ENCODE results near the gene CEP126. TPM values are rescaled to one million over a fixed set of nuclear protein-coding genes. Genes with fewer than 3 reads are reported as not detected.

CEP126 gene
- total and polyA plus RNA-seq, 2 donors, result 3.2 to 8.2 TPM

GRCh38 chr11:102007567-102008437 lies 93.0 kb downstream of the CEP126 start:
- 27% methylated on average over 4 of the region's 4 CpGs for WGBS
- H3K4me3 ChIP-seq (ENCODE audit: low read depth, low read length), result no peak overlapping the region
- H3K4me1 ChIP-seq (ENCODE audit: insufficient read depth), result no peaks in the 10 kb centered on the region
- no peaks in the 10 kb centered on the region for H3K36me3 ChIP-seq (ENCODE audit: insufficient read depth)
- DNase-seq (ENCODE audit: extremely low spot score), result peak; percentile 46
- H3K27ac ChIP-seq (ENCODE audit: low read depth), result peak overlapping the region; percentile 38

DNA sequence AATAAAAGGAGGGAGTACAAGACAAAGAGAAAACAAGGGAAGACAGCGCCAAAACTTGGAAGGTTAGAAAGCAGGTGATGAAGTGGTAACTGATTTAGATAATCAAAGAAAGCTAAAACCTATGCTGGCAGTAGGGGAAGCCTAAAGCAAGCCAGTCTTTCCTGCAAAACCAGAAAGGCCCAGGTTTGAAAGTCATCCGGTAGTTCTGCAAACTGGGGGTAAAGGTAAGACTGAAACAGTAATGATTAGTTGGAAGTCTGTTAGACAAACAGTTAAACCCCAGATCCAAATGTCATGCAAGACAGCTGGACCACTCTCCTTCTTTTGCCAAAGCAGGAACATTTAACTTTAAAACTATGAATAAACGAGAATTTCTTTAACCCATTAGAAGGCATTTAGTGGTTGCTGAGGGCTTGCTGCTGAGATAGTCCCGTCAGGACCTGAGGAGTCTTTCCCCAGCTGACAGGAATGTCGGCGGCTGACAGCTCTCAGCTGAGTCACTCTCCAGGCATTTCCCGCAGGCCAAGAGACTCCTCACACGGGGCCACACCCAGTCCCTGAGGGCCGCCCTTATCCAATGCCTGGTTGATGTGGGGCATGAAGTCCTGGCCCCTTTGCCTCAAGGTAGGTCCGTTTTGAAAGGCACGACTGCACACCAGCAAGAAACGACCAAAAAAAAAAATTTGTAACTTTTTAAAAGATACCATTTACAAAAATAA lies 96.1 kb downstream of the CEP126 start:
- Histone ChIP-seq H3K4me1 (ENCODE audit: insufficient read depth) (no peaks in the 10 kb centered on the region), H3K27ac (ENCODE audit: low read depth) (no peak overlapping the region), H3K36me3 (ENCODE audit: insufficient read depth) (no peaks in the 10 kb centered on the region), H3K4me3 (ENCODE audit: low read depth, low read length) (no peak overlapping the region)
- DNase-seq (ENCODE audit: extremely low spot score), result peak; percentile 41
- WGBS, result 32% methylated on average over 12 of the region's 12 CpGs

GRCh38 chr11:102012946-102013345 lies 98.1 kb downstream of the CEP126 start:
- no peaks in the 10 kb centered on the region for H3K36me3 ChIP-seq (ENCODE audit: insufficient read depth)
- 62% methylated on average over 3 of the region's 3 CpGs for WGBS
- H3K4me3 ChIP-seq (ENCODE audit: low read depth, low read length), result no peak overlapping the region
- no peak for DNase-seq (ENCODE audit: extremely low spot score)
- no peak overlapping the region for H3K27ac ChIP-seq (ENCODE audit: low read depth)
- H3K4me1 ChIP-seq (ENCODE audit: insufficient read depth), result no peaks in the 10 kb centered on the region

DNA sequence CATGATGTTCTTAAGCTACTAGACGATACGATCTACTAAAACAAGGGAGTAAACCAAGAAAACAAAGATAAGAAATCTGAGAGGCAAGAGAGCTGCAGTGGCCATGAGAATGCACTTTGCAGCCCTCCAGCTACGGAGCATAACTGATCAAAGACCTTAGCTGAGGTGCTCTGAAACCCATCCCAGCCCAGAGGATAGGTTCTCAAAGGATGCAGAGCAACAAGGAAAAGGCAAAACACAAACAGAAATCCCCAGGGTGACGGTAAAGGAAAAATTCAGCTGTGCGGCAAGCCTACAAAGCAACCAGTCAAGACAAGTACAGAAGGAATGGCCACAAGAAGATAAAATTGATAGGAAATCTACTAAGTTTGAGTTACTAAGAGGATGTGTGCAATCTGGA lies 99.9 kb downstream of the CEP126 start:
- no peak for DNase-seq (ENCODE audit: extremely low spot score)
- H3K36me3 ChIP-seq (ENCODE audit: insufficient read depth), result no peaks in the 10 kb centered on the region
- H3K4me3 ChIP-seq (ENCODE audit: low read depth, low read length), result no peak overlapping the region
- WGBS, result 86% methylated on average over 5 of the region's 5 CpGs
- H3K4me1 ChIP-seq (ENCODE audit: insufficient read depth), result no peaks in the 10 kb centered on the region
- no peak overlapping the region for H3K27ac ChIP-seq (ENCODE audit: low read depth)

DNA sequence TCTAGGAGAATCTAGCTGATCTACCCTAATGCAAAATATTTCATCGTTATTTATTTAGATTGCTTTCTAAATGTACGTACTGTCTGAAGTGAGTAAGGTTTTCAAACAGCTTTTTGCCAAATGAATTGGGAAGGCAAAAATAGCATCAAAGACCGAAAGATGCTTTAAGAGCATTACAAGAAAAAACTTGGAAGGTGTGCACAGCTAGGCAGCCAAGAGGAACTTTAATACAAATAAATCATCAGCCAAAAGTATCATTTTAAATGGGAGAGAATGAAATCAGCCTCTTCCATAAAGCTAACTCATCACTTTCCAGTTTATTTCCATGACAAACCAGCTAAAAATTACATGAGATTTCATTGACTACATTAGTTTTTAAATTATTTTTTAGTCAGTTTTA lies 102.2 kb downstream of the CEP126 start:
- H3K36me3 ChIP-seq (ENCODE audit: insufficient read depth), result no peaks in the 10 kb centered on the region
- H3K27ac ChIP-seq (ENCODE audit: low read depth), result no peak overlapping the region
- no peaks in the 10 kb centered on the region for H3K4me1 ChIP-seq (ENCODE audit: insufficient read depth)
- no peak for DNase-seq (ENCODE audit: extremely low spot score)
- no peak overlapping the region for H3K4me3 ChIP-seq (ENCODE audit: low read depth, low read length)
- WGBS, result 26% methylated on average over 3 of the region's 3 CpGs

GRCh38 chr11:102026217-102026616 lies 111.4 kb downstream of the CEP126 start:
- Histone ChIP-seq H3K27ac (ENCODE audit: low read depth) (no peak overlapping the region), H3K36me3 (ENCODE audit: insufficient read depth) (no peaks in the 10 kb centered on the region), H3K4me1 (ENCODE audit: insufficient read depth) (no peaks in the 10 kb centered on the region), H3K4me3 (ENCODE audit: low read depth, low read length) (no peak overlapping the region)
- 56% methylated on average over 4 of the region's 4 CpGs for WGBS
- no peak for DNase-seq (ENCODE audit: extremely low spot score)

- no peak overlapping the region for H3K27ac ChIP-seq (ENCODE audit: low read depth)
- WGBS, result 7% methylated on average over 2 of the region's 2 CpGs
- H3K4me1 ChIP-seq (ENCODE audit: insufficient read depth), result no peaks in the 10 kb centered on the region
- no peak for DNase-seq (ENCODE audit: extremely low spot score)
- H3K4me3 ChIP-seq (ENCODE audit: low read depth, low read length), result no peak overlapping the region
- H3K36me3 ChIP-seq (ENCODE audit: insufficient read depth), result no peaks in the 10 kb centered on the region
These were observed 112.1 kb downstream of the CEP126 start for GRCh38 chr11:102026959-102027358.

DNA sequence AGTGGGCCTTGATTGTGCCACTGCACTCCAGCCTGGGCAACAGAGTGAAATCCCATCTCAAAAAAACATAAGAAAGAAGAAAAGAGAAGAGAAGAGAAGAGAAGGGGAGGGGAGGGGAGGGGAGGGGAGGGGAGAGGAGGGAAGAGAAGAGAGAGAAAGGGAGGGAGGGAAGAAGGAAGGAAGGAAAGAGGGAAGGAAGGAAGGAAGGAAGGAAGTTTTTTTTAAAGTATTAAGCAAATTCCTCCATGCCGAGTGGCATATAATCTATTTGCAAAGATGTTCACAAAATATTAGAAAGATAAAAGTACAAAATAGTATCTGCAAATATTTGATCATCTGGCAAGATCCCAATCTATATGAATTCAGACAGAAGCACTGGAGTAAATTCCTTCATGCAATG lies 121.9 kb downstream of the CEP126 start:
- no peak overlapping the region for H3K4me3 ChIP-seq (ENCODE audit: low read depth, low read length)
- H3K4me1 ChIP-seq (ENCODE audit: insufficient read depth), result no peaks in the 10 kb centered on the region
- no peaks in the 10 kb centered on the region for H3K36me3 ChIP-seq (ENCODE audit: insufficient read depth)
- no peak overlapping the region for H3K27ac ChIP-seq (ENCODE audit: low read depth)
- WGBS, result 89% methylated on average over 1 of the region's 1 CpG
- DNase-seq (ENCODE audit: extremely low spot score), result no peak

GRCh38 chr11:102046841-102047240 lies 132.0 kb downstream of the CEP126 start:
- DNase-seq (ENCODE audit: extremely low spot score), result no peak
- Histone ChIP-seq H3K36me3 (ENCODE audit: insufficient read depth) (no peaks in the 10 kb centered on the region), H3K27ac (ENCODE audit: low read depth) (no peak overlapping the region), H3K4me3 (ENCODE audit: low read depth, low read length) (peak overlapping the region; percentile 44), H3K4me1 (ENCODE audit: insufficient read depth) (no peaks in the 10 kb centered on the region)
- WGBS, result 20% methylated on average over 4 of the region's 4 CpGs

DNA sequence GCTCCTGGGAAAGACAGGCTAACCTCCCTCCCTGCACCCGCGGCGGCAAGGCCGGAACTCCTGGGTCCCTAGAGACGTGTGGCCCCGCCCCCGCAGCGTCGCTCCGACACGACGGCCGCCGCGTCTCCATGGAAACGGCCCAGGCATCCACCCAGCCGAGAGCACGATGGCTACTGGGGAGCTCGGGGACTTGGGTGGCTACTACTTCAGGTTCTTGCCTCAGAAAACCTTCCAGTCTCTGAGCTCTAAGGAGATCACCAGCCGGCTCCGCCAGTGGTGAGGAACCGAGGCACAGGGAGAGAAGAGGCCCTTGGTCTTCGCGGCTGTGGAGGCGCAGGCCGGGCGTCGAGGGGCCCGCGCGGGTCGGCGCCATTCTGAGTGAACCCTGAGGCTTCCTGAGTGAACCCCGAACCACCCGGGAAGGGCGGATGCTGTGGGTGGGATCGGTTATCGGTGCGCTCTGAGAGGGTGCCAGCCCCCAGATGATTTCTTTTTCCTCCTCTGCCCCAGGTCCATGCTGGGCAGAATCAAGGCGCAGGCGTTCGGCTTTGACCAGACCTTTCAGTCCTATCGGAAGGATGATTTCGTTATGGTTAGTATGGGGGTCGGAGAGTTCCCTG lies 132.6 kb downstream of the CEP126 start, which contains the start of gene CFAP300:
TSS of gene CFAP300 (plus strand) at position 133 of the 620 bp plus-strand sequence. CDS start at position 167, 34 bp downstream.
- Histone ChIP-seq H3K36me3 (ENCODE audit: insufficient read depth) (no peaks in the 10 kb centered on the region), H3K4me3 (ENCODE audit: low read depth, low read length) (peak within 1 kb of the TSS; percentile 44), H3K4me1 (ENCODE audit: insufficient read depth) (no peaks in the 10 kb centered on the region), H3K27ac (ENCODE audit: low read depth) (peak within 1 kb of the TSS; percentile 81)
- DNase-seq (ENCODE audit: extremely low spot score), result peak; percentile 33
- WGBS, result under 1% methylated on average over 45 of the region's 45 CpGs

Other genes starting within 250 kb of the CEP126 start
- not detected for gene ANGPTL5, start 1.5 kb downstream of the CEP126 start, total RNA-seq
- gene ANGPTL5, start 1.5 kb downstream of the CEP126 start, polyA plus RNA-seq, result 0.51 TPM
- gene CFAP300, start 132.4 kb downstream of the CEP126 start, total RNA-seq, result 5.9 TPM
- 3.7 TPM for gene CFAP300, start 132.4 kb downstream of the CEP126 start, polyA plus RNA-seq
- gene YAP1, start 195.4 kb downstream of the CEP126 start, total RNA-seq, result 129 TPM
- 112 TPM for gene YAP1, start 195.4 kb downstream of the CEP126 start, polyA plus RNA-seq